A549 treated with GW870086 at 1 μM for 4 hours (cell line): Measurements from ENCODE around the gene SSTR1. TPM values are rescaled to one million over a fixed set of nuclear protein-coding genes. Genes with fewer than 3 reads are reported as not detected.

ENCODE experiments used
- total RNA-seq: library from RNA; stranded (reverse); fragments of 200-300 nt; extraction: Qiagen RNA extraction; gene quantifications from 5 replicates; pipeline ENCODE4 v1.2.3, GENCODE V29; 2022; ENCODE audit warnings: low read depth

SSTR1 gene, protein sequence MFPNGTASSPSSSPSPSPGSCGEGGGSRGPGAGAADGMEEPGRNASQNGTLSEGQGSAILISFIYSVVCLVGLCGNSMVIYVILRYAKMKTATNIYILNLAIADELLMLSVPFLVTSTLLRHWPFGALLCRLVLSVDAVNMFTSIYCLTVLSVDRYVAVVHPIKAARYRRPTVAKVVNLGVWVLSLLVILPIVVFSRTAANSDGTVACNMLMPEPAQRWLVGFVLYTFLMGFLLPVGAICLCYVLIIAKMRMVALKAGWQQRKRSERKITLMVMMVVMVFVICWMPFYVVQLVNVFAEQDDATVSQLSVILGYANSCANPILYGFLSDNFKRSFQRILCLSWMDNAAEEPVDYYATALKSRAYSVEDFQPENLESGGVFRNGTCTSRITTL
- 0.03 TPM in 1 of 5 replicates, not detected in the others for total RNA-seq

DNA sequence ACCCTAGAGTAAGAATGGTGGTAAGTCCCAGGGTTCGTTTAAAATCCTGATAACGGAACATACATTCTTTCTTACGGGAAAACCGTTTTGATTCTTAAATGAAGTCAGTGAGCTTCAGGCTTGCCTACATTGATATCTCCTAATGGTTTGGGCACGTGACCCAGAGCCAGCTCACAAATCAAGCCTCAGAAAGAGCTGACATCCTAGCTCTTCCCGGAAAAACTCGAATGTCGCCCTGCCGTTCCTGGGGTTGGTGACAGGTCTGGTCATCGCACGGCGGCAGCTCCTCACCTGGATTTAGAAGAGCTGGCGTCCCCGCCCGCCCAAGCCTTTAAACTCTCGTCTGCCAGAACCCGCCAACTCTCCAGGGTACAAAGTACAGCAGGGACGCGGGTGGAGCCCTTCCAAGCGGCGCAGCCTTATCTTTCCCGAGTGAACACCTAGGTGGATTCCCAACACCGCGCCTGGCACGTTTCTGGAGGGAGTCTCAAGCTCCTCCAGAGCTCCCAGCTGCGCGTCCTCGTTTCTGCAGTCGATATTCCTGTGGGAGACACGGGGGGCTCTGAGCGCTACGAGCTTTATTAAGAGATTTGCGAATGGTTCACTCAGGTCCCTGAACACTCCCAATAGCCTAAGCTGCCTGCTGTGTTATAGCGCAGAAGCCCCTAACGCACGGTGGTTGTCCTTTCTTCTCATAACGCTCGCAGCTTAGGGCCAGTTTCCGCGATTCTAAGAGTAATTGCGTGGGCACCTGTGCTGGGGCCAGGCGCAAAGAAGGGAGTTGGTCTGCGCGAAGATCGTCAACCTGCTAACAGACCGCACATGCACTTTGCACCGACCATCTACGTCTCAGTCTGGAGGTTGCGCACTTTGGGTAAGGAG lies at the start of gene SSTR1:
SSTR1 (plus strand) TSS at position 169 of the 882 bp plus-strand sequence. CDS start 1,486 bp downstream, outside the sequence.

DNA sequence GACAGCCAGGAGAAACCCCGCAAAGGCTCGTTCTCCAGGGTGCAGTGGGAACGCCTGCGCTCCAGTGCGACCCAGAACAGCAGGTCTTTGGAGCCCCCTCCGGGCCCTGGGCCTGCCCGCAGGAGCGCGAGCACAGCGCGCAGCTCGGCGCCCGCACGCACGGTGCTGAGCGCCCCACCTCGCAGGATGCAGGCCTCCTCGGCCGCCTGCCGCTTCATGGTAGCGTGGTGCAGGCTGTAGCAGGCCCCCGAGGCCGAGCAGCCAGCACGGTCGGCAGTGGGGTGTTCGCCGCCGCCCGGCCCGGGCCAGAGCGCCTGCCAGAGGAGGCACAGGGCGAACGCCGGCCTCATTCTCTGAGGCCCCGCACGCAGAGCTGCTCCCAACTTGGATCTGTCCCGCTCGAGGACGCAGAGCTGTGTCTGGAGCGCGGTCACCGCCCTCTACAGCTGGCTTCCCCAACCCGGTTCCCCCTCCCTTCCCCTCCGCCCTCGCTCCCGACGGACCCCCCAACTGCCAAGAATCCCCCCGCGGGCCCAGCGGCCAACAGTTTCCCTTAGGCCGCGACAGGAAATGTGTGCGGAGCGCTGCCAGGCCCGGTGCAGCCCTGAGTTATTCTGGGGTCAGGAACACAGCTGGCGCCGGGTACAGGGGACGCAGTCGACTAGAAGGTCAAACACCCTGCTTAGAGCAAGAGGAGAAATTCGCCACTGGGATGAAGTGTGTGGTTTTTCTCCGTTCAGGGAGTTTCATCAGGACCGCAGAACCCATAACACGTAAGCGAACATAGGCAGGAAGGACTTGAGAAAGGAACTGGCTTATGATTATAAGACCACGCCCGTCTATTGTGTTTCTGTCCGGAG lies 48.2 kb downstream of the SSTR1 start, which contains the start of gene CLEC14A:
CLEC14A (minus strand) TSS at position 421 of the 860 bp plus-strand sequence; CDS start at position 350, 71 bp downstream.

Other genes with a start within 250 kb of the SSTR1 start
- not detected in 5 replicates for gene CLEC14A, start 48.2 kb downstream of the SSTR1 start, total RNA-seq